HG03520 (cell line): ENCODE measurements around the gene UCP2.
"Not testable (repeated sequence)": the region's sequence is repeated elsewhere in the genome, so short reads cannot be mapped to it uniquely, and the experiment has no call there.

Experiments used
- ATAC-seq: cut with Tn5 transposase; IDR thresholded peaks from one replicate; pipeline ENCODE4 v1.9.1; 2021; ENCODE audit warnings: mild to moderate bottlenecking, moderate library complexity; ENCODE audit not compliant: unreplicated experiment

Gene UCP2

GRCh38 chr11:73996161-73996747, 13.6 kb upstream of the UCP2 start:
- ATAC-seq: no peak

GRCh38 chr11:73995731-73996130, 13.1 kb upstream of the UCP2 start:
- peak; percentile 53 for ATAC-seq

GRCh38 chr11:73995247-73995646, 12.6 kb upstream of the UCP2 start:
- ATAC-seq: peak; percentile 49

- no peak for ATAC-seq
Observed at GRCh38 chr11:73991471-73992006, 8.9 kb upstream of the UCP2 start.

GRCh38 chr11:73990730-73991129, 8.1 kb upstream of the UCP2 start:
- ATAC-seq: no peak

GRCh38 chr11:73989156-73989555, 6.5 kb upstream of the UCP2 start:
- no peak for ATAC-seq

- ATAC-seq: no peak
Observed at GRCh38 chr11:73988227-73988626, 5.6 kb upstream of the UCP2 start.

GRCh38 chr11:73985661-73986060, 3.0 kb upstream of the UCP2 start:
- ATAC-seq: not testable (repeated sequence)

GRCh38 chr11:73983741-73984538, 1.3 kb upstream of the UCP2 start:
- ATAC-seq: no peak

- peak; percentile 73 for ATAC-seq
Observed at GRCh38 chr11:73982990-73983740, 522 bp upstream of the UCP2 start.

GRCh38 chr11:73981051-73981805, 1.4 kb downstream of the UCP2 start:
- ATAC-seq: no peak

GRCh38 chr11:73980001-73980961, 2.4 kb downstream of the UCP2 start:
- peak; percentile 28 for ATAC-seq

- ATAC-seq: no peak
Observed at GRCh38 chr11:73978576-73979086, 4.0 kb downstream of the UCP2 start.

GRCh38 chr11:73977856-73978519, 4.7 kb downstream of the UCP2 start:
- no peak for ATAC-seq

GRCh38 chr11:73976451-73977151, 6.0 kb downstream of the UCP2 start:
- ATAC-seq: no peak

GRCh38 chr11:73975479-73975757, 7.2 kb downstream of the UCP2 start:
- no peak for ATAC-seq

- no peak for ATAC-seq
Observed at GRCh38 chr11:73974604-73975478, 7.8 kb downstream of the UCP2 start.
